A549 (cell line): ENCODE results near the gene FSD1. TPM values are rescaled to one million over a fixed set of nuclear protein-coding genes. Genes with fewer than 3 reads are reported as not detected.

Source experiments
- ATAC-seq, 2 experiments: fragments of 200-7000 bp in 1 of 2; fragments of >200 bp in 1 of 2; cut with Nextera tagmentation in 1 of 2; cut with Tn5 transposase in 1 of 2; 3 replicates each; pipeline versions ENCODE4 v1.8.0 to v1.9.1; 2018 to 2020; ENCODE audit warnings: mild to moderate bottlenecking in 1 of 2, moderate library complexity in 1 of 2
- CTCF ChIA-PET: fragments of 300-600 bp; sonication (Branson Sonifier 250); formaldehyde crosslinking; extraction: SDS; loops from one replicate; lab custom pipeline; 2021; ENCODE audit warnings: antibody characterized with exemption, inconsistent platforms; lab: Yijun Ruan, JAX
- POLR2A ChIA-PET: fragments of 350-600 bp; formaldehyde crosslinking; extraction: SDS; loops from one replicate; lab custom pipeline; 2021; ENCODE audit warnings: antibody characterized with exemption, inconsistent platforms; lab: Yijun Ruan, JAX
- DNase-seq, 2 experiments: peaks; one replicate each; pipeline versions ENCODE4 v3.0.0 to v3.0.0-alpha.2; 2011 to 2016; ENCODE audit warnings: low read depth in 1 of 2, low spot score in 1 of 2
- FAIRE-seq: peaks from 2 replicates; lab custom pipeline; 2011; peaks lifted over from hg19 to GRCh38; lab: Jason Lieb, UNC
- H3K27ac ChIP-seq, 2 experiments: fragments of >200 bp; sonication (Bioruptor Twin); formaldehyde crosslinking; 3 replicates each; pipeline ENCODE4 v1.5.1; 2016 to 2017
- H3K4me1 ChIP-seq: fragments of >200 bp; sonication (Bioruptor Twin); formaldehyde crosslinking; 3 replicates; pipeline ENCODE4 v1.6.1; 2016
- H3K4me2 ChIP-seq: fragments of >200 bp; sonication (Bioruptor Twin); formaldehyde crosslinking; 3 replicates; pipeline ENCODE4 v1.6.1; 2016
- H3K4me3 ChIP-seq: fragments of >200 bp; sonication (Bioruptor Twin); formaldehyde crosslinking; 3 replicates; pipeline ENCODE4 v1.5.1; 2016
- H3K9me3 ChIP-seq: fragments of >200 bp; sonication (Bioruptor Twin); formaldehyde crosslinking; 3 replicates; pipeline ENCODE4 v1.6.1; 2016
- CBX2 ChIP-seq: fragments of 200-600 bp; sonication (generic); IDR thresholded peaks from 2 replicates; pipeline ENCODE4 v1.6.1; 2016; ENCODE audit warnings: low read depth, mild to moderate bottlenecking, borderline replicate concordance
- CEBPB ChIP-seq, 2 experiments: fragments of >200 bp in 1 of 2; sonication (Bioruptor Twin) in 1 of 2; formaldehyde crosslinking in 1 of 2; IDR thresholded peaks; 2 replicates each; pipeline ENCODE4 v1.6.1; 2012 to 2016
- CHD2 ChIP-seq: fragments of 150-350 bp; IDR thresholded peaks from 2 replicates; pipeline ENCODE4 v1.6.1; 2014; ENCODE audit warnings: low read length; ENCODE audit not compliant: partially characterized antibody
- CTCF ChIP-seq: fragments of >200 bp; sonication (Bioruptor Twin); formaldehyde crosslinking; IDR thresholded peaks from 3 replicates; pipeline ENCODE4 v1.5.1; 2016
- E2F6 ChIP-seq: IDR thresholded peaks from 2 replicates; pipeline ENCODE4 v1.6.1; 2012; ENCODE audit warnings: low read depth, borderline replicate concordance
- EP300 ChIP-seq, 2 experiments: fragments of >200 bp; sonication (Bioruptor Twin); formaldehyde crosslinking; IDR thresholded peaks; 2 replicates in 1 of 2; 3 replicates in 1 of 2; pipeline ENCODE4 v1.6.1; 2016 to 2017
- FOSB ChIP-seq: fragments of 250-450 bp; sonication (Bioruptor Pico); IDR thresholded peaks from 2 replicates; pipeline ENCODE4 v1.5.0; 2020; ENCODE audit warnings: mild to moderate bottlenecking, moderate library complexity
- HDAC2 ChIP-seq: fragments of 200-600 bp; sonication (generic); IDR thresholded peaks from 2 replicates; pipeline ENCODE4 v1.6.1; 2016
- HOXB5 ChIP-seq: fragments of 250-450 bp; sonication (Bioruptor Pico); IDR thresholded peaks from 2 replicates; pipeline ENCODE4 v1.5.0; 2020; ENCODE audit warnings: mild to moderate bottlenecking, moderate library complexity
- JUN ChIP-seq, 2 experiments: fragments of >200 bp; sonication (Bioruptor Twin); formaldehyde crosslinking; IDR thresholded peaks; 2 replicates in 1 of 2; 3 replicates in 1 of 2; pipeline ENCODE4 v1.6.1; 2016 to 2017
- JUNB ChIP-seq: fragments of >200 bp; sonication (Bioruptor Twin); formaldehyde crosslinking; IDR thresholded peaks from 2 replicates; pipeline ENCODE4 v1.6.1; 2016
- MAX ChIP-seq: IDR thresholded peaks from 2 replicates; pipeline ENCODE4 v1.6.1; 2012
- PBX3 ChIP-seq: IDR thresholded peaks from 2 replicates; pipeline ENCODE4 v1.6.1; 2012
- POLR2AphosphoS2 ChIP-seq: conservative IDR thresholded peaks from 2 replicates; pipeline ENCODE4 v1.6.1; 2012; ENCODE audit warnings: low read length, improper control_type of control experiment, inconsistent platforms
- RAD21 ChIP-seq, 2 experiments: fragments of >200 bp in 1 of 2; sonication (Bioruptor Twin) in 1 of 2; formaldehyde crosslinking in 1 of 2; IDR thresholded peaks in 1 of 2; conservative IDR thresholded peaks in 1 of 2; 2 replicates in 1 of 2; 3 replicates in 1 of 2; pipeline ENCODE4 v1.6.1; 2012 to 2018; ENCODE audit warnings: inconsistent platforms in 1 of 2
- REST ChIP-seq: fragments of 200-600 bp; sonication (generic); IDR thresholded peaks from 2 replicates; pipeline ENCODE4 v1.6.1; 2016; ENCODE audit warnings: antibody characterized with exemption, mild to moderate bottlenecking, moderate library complexity
- SMC3 ChIP-seq: fragments of >200 bp; sonication (Bioruptor Twin); formaldehyde crosslinking; IDR thresholded peaks from 3 replicates; pipeline ENCODE4 v1.6.1; 2018; ENCODE audit warnings: inconsistent platforms
- SREBF2 ChIP-seq: fragments of 450-650 bp; IDR thresholded peaks from 2 replicates; pipeline ENCODE4 v1.6.1; 2014; ENCODE audit warnings: mild to moderate bottlenecking, moderate library complexity
- TP53 ChIP-seq: fragments of 250-450 bp; sonication (Bioruptor Pico); IDR thresholded peaks from 2 replicates; pipeline ENCODE4 v1.5.0; 2021; ENCODE audit warnings: mild to moderate bottlenecking, moderate library complexity
- USF2 ChIP-seq: fragments of 450-650 bp; IDR thresholded peaks from 2 replicates; pipeline ENCODE4 v1.6.1; 2014; ENCODE audit warnings: antibody characterized with exemption
- ZSCAN20 ChIP-seq: fragments of 250-450 bp; sonication (Bioruptor Pico); IDR thresholded peaks from 2 replicates; pipeline ENCODE4 v1.8.0; 2022; ENCODE audit warnings: mild to moderate bottlenecking, moderate library complexity
- WGBS: methylation state at CpG from one replicate; pipeline ENCODE4 v1.1.6; 2017; ENCODE audit errors: missing lambda C conversion rate; 5-methylcytosine and 5-hydroxymethylcytosine counted together
- polyA plus RNA-seq, 4 experiments: library from polyadenylated mRNA; depleted of rRNA in 3 of 4; stranded (reverse); fragments of >200 nt; fragmentation: RNase III in 1 of 4; extraction: RNeasy Plus Mini Kit Qiagen cat#74134 plus additional on column Dnase treatment in 1 of 4; gene quantifications; 2 replicates in 3 of 4; 3 replicates in 1 of 4; pipeline ENCODE4 v1.2.3, GENCODE V29; 2011 to 2017

The FSD1 gene
- polyA plus RNA-seq, 2 of the 4 experiments (the other 2 are of a cell fraction) = 3.5 to 13.2 TPM

GRCh38 chr19:4350726-4351125, 46.3 kb downstream of the FSD1 start:
- ChIA-PET POLR2A (no interaction called here), CTCF (interaction anchor here (4.2 kb wide), 1 partner anchor 15 kb away, joined by 21 read pairs; no protein-coding TSS in a partner anchor)
- Histone ChIP-seq H3K27ac (no peak overlapping the region), H3K4me2 (no peak overlapping the region), H3K9me3 (no peaks in the 10 kb centered on the region), H3K4me3 (no peak overlapping the region), H3K4me1 (no peaks in the 10 kb centered on the region)
- FAIRE-seq (no peak), DNase-seq (no peak), ATAC-seq (no peak)
- no peak for TF ChIP-seq HDAC2
- TF ChIP-seq CBX2 = no peak
- TF ChIP-seq E2F6 = no peak
- TF ChIP-seq USF2 = no peak
- TF ChIP-seq CHD2 = no peak
- TF ChIP-seq HOXB5 (CRISPR knock-in tag) = no peak
- TF ChIP-seq JUN (IDR thresholded peaks at IDR 0.05) = no peak
- TF ChIP-seq EP300 (IDR thresholded peaks at IDR 0.05) = no peak
- TF ChIP-seq FOSB (CRISPR knock-in tag) = no peak
- no peak for TF ChIP-seq ZSCAN20
- TF ChIP-seq SREBF2 = no peak
- no peak for TF ChIP-seq TP53 (CRISPR knock-in tag)
- no peak for TF ChIP-seq JUNB
- TF ChIP-seq MAX = no peak
- TF ChIP-seq CEBPB (IDR thresholded peaks at IDR 0.05) = no peak
- TF ChIP-seq POLR2AphosphoS2 = no peak
- 95% methylated on average over 9 of the region's 9 CpGs for WGBS

- peak in 1 of 2 experiments; percentile 74; a peak in 4 of 6 replicates for ATAC-seq
- Histone ChIP-seq H3K9me3 (no peaks in the 10 kb centered on the region), H3K4me3 (no peak overlapping the region), H3K4me1 (no peaks in the 10 kb centered on the region), H3K4me2 (no peak overlapping the region), H3K27ac (no peak overlapping the region)
- no peak for FAIRE-seq
- CTCF ChIA-PET = interaction anchor here (0.7 to 4.3 kb wide), 26 partner anchors 9 to 483 kb away, joined by 3 to 47 read pairs (median 5); partner anchors contain the start of genes FSD1, MPND and SHD
- POLR2A ChIA-PET = interaction anchor here (1.7 kb wide), 1 partner anchor 10 kb away, joined by 7 read pairs; the partner anchor contains the start of gene MPND
- 19% methylated on average over 7 of the region's 9 CpGs for WGBS
- TF ChIP-seq REST = no peak
- TF ChIP-seq RAD21 (conservative IDR thresholded peaks at IDR 0.05 in 1 of 2, IDR thresholded peaks at IDR 0.05 in 1 of 2) = peak; percentile 35 to 39; a peak in 3 of 5 replicates
- TF ChIP-seq SMC3 = peak; percentile 49
- TF ChIP-seq CTCF = peak; percentile 66
- TF ChIP-seq PBX3 = no peak
- DNase-seq = peak; percentile 51 to 66
These were observed 48.3 kb downstream of the FSD1 start for GRCh38 chr19:4352701-4353121.
